NCI-H510A treated with DMSO at 0.1 percent for 48 hours (cell line): ENCODE results near the gene LNX1.
A peak's percentile ranks its signal among the peaks of the same experiment; 100 is the strongest.

Experiments
- DNase-seq: peaks from one replicate; lab custom pipeline; 2025; lab: John Stamatoyannopoulos, UW

Gene LNX1

GRCh38 chr4:53599632-53600031, 8.3 kb upstream of the LNX1 start:
- DNase-seq = no peak

GRCh38 chr4:53598901-53599300, 7.6 kb upstream of the LNX1 start:
- DNase-seq = no peak

- no peak for DNase-seq
These were observed 7.2 kb upstream of the LNX1 start for GRCh38 chr4:53598483-53598882.

DNA sequence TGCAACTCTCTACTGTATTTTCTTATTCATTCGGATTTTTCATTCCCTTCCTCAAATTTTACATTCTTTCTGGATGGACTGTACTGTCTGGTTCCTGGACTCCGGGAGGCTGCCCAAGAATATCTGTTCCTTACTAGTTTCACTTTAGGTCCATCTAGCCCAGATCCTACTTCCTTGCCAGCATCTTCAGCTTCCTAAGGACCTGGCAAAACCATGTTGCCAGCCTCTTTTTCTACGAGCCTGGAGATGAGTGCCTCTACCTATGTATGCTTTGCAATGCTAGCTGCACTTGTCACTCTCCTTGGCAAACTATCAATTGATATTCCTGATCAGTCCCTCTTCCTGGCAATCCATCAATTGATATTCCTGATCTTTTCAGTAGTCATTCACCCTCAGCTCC, 5.6 kb upstream of the LNX1 start:
- DNase-seq = no peak

GRCh38 chr4:53595834-53596233, 4.5 kb upstream of the LNX1 start:
- DNase-seq = no peak

DNA sequence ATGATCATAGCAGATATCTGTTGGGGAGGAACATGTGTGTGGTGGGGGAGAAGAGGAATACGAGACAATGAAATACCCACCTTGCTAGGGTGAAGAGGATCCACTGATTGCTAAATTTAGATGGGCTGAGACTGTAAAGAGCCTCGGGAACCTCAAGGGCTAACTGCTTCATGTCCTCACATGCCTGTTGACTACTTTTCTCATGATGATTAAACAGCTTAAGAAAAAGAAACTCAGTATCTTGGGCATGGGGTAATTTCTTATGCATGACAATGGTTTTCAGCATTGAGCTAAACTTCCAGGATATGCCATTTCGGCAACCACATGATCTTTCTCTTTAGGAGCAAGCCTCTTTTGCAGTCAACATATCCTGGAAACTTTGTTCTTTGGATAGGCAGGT, 3.9 kb upstream of the LNX1 start:
- no peak for DNase-seq

GRCh38 chr4:53593765-53594164, 2.5 kb upstream of the LNX1 start:
- DNase-seq = peak; percentile 63

- DNase-seq = peak; percentile 98
These were observed 1.6 kb upstream of the LNX1 start for GRCh38 chr4:53592686-53593501.

GRCh38 chr4:53592122-53592521, 836 bp upstream of the LNX1 start:
- DNase-seq = peak; percentile 24

GRCh38 chr4:53590187-53590586, 1.1 kb downstream of the LNX1 start:
- DNase-seq = no peak

GRCh38 chr4:53589511-53589910, 1.8 kb downstream of the LNX1 start:
- DNase-seq = no peak

DNA sequence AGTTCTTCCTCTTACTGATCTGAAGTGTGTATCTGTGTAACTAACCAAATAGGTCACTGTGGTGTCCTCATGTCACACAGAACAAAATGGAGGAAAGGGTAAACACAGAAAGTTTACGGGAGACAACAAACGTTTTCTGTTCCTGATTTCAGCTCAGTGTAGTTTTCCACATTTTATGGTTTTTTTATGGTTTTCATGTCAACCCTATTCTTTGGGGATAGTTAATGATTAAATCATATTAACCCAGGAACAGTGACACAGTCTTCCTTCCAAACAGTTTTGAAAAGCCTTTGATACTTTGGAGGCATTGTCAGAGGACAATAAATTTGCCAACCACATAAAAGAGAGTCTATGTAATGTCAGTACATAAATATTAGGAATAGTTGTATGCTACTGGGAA, 4.2 kb downstream of the LNX1 start:
- DNase-seq = no peak

DNA sequence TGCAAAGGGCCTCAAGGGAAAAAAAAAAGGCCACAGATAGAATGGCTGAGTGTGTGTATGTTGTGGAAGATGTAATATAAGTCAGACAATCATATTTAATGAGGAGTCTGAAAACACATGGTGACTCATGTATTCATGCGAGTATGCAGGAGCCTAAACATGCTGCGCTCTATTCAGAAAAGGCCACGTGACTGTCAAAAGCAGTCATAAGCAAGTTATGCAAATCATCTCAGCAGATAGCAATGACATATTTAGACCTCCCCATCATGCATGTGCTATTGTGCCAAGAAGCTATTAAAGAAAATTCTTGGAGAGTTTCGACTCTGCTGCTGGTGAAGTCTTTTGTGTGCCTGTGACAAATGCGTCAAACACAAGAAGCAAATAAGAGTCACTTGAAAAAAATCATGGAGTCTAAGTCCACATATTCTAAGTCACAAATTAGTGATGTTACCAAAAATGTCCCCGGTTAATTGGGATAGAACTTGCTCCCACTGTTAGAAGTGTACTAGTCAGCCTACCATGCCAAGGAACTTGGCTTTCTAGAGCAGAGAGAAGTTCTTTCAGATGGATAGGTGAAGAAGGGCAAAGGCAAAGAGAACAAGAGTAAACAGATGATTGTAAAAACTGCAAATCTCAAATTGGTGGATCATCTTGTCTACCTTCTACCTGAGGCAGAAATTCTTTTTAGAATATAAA, 5.0 kb downstream of the LNX1 start:
- no peak for DNase-seq

- no peak for DNase-seq
These were observed 6.6 kb downstream of the LNX1 start for GRCh38 chr4:53584658-53585057.

GRCh38 chr4:53583513-53583912, 7.8 kb downstream of the LNX1 start:
- no peak for DNase-seq

DNA sequence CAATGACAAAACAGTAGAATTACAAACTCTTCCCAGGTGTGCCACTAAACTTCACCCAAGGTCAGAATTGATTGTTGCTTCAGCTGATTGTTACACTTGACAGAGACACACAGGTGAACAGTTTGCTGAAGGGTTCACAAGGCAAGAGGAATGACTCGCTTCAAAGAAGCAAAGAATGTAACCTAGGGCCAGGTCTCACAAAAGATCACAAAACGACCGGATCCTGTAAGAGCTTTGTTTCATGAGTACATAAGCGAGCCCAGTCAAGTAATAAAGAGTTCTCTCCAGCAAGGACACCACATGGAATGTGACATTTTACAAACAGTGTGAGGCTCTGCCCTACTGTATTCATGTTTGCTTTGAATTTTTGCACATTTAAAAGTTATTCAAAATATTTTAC, 9.1 kb downstream of the LNX1 start:
- no peak for DNase-seq

DNA sequence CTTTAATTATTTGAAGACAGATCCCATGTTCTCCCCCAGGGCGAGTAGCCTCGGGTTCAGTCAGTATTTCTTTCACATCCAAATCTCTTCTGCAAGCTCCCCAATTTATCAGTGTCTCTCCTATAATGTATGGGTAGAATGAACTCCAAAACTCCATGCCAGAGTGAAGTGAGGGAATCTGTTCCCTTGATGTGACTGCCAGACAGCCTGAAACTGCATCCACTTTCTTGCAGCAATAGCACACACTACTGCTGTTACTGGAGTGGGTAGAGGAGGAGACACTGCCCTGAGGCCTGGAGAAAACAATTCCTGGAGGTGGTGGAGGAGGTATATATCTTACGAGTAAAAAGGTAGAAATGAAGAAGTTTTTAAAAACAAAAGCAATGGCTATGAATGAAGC, 11.0 kb downstream of the LNX1 start:
- no peak for DNase-seq

- no peak for DNase-seq
These were observed 11.5 kb downstream of the LNX1 start for GRCh38 chr4:53579826-53580225.

DNA sequence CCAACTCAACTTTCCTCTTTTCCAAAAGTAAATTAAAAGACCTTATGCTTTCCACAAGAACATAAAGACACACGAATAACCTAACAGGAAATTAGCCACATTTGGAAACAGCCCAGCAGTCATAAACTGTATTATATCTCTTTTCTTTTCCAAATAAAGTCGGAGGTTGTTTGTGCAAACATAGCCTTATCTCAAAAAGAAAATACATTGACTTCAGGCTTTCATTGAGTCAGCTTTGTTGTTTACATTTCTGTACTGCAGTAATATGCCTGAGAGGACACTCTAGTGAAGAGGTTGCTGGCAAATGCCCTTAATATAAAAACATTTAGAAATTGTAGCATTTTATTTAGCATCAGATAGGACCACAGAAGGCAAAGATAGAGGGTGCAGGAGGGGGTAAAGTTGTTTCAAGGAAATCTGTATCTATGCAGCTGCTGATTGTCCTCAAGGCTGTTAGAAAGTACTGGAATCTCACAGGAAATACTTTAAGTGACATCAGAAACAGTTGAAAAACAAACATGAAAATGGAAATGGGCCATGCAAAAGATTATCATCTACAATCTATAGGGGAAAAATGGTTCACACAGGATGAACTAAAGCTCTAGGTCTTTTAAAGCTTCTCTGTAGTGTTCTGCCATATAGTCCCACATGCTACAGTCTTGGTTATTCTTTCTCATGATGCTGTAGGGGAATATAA, 14.5 kb downstream of the LNX1 start:
- no peak for DNase-seq

GRCh38 chr4:53576071-53576617, 15.1 kb downstream of the LNX1 start:
- DNase-seq = no peak

GRCh38 chr4:53575552-53575951, 15.7 kb downstream of the LNX1 start:
- DNase-seq = no peak

DNA sequence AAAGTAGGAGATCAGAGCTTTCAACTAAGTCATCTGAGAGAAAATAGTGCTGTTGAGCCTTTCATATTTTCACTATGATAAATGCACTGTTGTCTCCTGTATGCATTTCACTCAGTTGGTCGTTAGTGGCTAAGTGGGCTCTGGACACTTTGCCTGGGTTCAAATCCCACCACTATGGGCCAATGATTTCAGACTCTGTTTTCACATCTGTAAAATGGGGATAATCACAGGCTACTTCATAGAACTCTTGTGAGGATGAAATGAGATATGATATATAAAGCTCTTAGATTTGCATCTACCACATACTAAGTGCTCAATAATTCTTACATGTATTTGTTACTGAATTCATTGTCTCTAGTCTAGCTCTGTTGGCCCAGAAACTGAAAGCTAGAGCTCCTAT, 16.8 kb downstream of the LNX1 start:
- DNase-seq = no peak

DNA sequence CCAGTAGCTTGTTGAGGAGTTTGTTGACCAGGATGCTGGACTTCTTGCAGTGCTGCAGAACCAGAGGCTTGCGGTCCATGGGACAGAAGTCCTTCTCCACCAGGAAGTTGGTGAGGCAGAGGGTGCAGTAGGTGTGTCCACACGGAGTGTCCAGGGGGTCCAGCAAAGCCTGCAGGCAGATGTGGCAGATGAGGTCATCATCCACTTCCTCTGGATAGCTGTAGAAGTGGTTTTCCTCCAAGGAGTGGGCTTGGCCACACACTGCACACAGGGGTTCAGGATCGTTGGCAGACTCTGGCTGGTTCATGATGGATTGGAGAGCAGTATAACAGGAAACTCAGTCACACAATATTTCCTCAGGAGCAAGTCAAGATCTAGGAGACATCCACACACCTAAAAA, 17.6 kb downstream of the LNX1 start:
- DNase-seq = no peak
